Measurements from ENCODE around the gene ASPSCR1.

ASPSCR1 gene

GRCh38 chr17:82056729-82057621, 79.5 kb downstream of the ASPSCR1 start:
- ATAC-seq (ENCODE audit: low read depth) (peak; percentile 2; the same call in 1 of the 3 replicates), DNase-seq (ENCODE audit: low spot score) (peak; percentile 65)
- Histone ChIP-seq H3K4me3 (ENCODE audit: severe bottlenecking) (no peak overlapping the region), H3K9me3 (ENCODE audit: severe bottlenecking) (no peaks in the 10 kb centered on the region), H3K36me3 (ENCODE audit: low read depth) (peaks cover 81% of the 10 kb centered on the region), H3K27me3 (ENCODE audit: insufficient read depth, poor library complexity, severe bottlenecking) (no peaks in the 10 kb centered on the region), H3K4me1 (ENCODE audit: insufficient read depth, poor library complexity, severe bottlenecking) (peaks cover 5% of the 10 kb centered on the region), H3K27ac (ENCODE audit: poor library complexity, severe bottlenecking) (no peak overlapping the region)
- TF ChIP-seq CTCF (IDR thresholded peaks at IDR 0.05; ENCODE audit: poor library complexity, severe bottlenecking): no peak

- Histone ChIP-seq H3K27me3 (ENCODE audit: insufficient read depth, poor library complexity, severe bottlenecking) (no peaks in the 10 kb centered on the region), H3K9me3 (ENCODE audit: severe bottlenecking) (no peaks in the 10 kb centered on the region), H3K4me1 (ENCODE audit: insufficient read depth, poor library complexity, severe bottlenecking) (no peaks in the 10 kb centered on the region), H3K4me3 (ENCODE audit: severe bottlenecking) (no peak overlapping the region), H3K36me3 (ENCODE audit: low read depth) (peaks cover 93% of the 10 kb centered on the region), H3K27ac (ENCODE audit: poor library complexity, severe bottlenecking) (no peak overlapping the region)
- no peak; the same call in 2 of the 3 replicates for ATAC-seq (ENCODE audit: low read depth)
- TF ChIP-seq CTCF (IDR thresholded peaks at IDR 0.05; ENCODE audit: poor library complexity, severe bottlenecking): no peak
- DNase-seq (ENCODE audit: low spot score): no peak
Measured at GRCh38 chr17:82058230-82058854, 80.9 kb downstream of the ASPSCR1 start.

GRCh38 chr17:82058855-82059249, 81.4 kb downstream of the ASPSCR1 start:
- no peaks in the 10 kb centered on the region for H3K9me3 ChIP-seq (ENCODE audit: severe bottlenecking)
- no peak overlapping the region for H3K4me3 ChIP-seq (ENCODE audit: severe bottlenecking)
- DNase-seq (ENCODE audit: low spot score): peak; percentile 70
- peaks cover 93% of the 10 kb centered on the region for H3K36me3 ChIP-seq (ENCODE audit: low read depth)
- TF ChIP-seq CTCF (IDR thresholded peaks at IDR 0.05; ENCODE audit: poor library complexity, severe bottlenecking): no peak
- no peaks in the 10 kb centered on the region for H3K27me3 ChIP-seq (ENCODE audit: insufficient read depth, poor library complexity, severe bottlenecking)
- H3K4me1 ChIP-seq (ENCODE audit: insufficient read depth, poor library complexity, severe bottlenecking): no peaks in the 10 kb centered on the region
- no peak for ATAC-seq (ENCODE audit: low read depth)
- no peak overlapping the region for H3K27ac ChIP-seq (ENCODE audit: poor library complexity, severe bottlenecking)

GRCh38 chr17:82059272-82060000, 82.0 kb downstream of the ASPSCR1 start:
- H3K27ac ChIP-seq (ENCODE audit: poor library complexity, severe bottlenecking): no peak overlapping the region
- H3K4me1 ChIP-seq (ENCODE audit: insufficient read depth, poor library complexity, severe bottlenecking): no peaks in the 10 kb centered on the region
- H3K4me3 ChIP-seq (ENCODE audit: severe bottlenecking): no peak overlapping the region
- peak; percentile 68 for DNase-seq (ENCODE audit: low spot score)
- no peak for TF ChIP-seq CTCF (IDR thresholded peaks at IDR 0.05; ENCODE audit: poor library complexity, severe bottlenecking)
- no peaks in the 10 kb centered on the region for H3K27me3 ChIP-seq (ENCODE audit: insufficient read depth, poor library complexity, severe bottlenecking)
- no peaks in the 10 kb centered on the region for H3K9me3 ChIP-seq (ENCODE audit: severe bottlenecking)
- 0 out of 3 replicates have a peak, but pooled peaks have one; percentile 1 for ATAC-seq (ENCODE audit: low read depth)
- peaks cover 93% of the 10 kb centered on the region for H3K36me3 ChIP-seq (ENCODE audit: low read depth)
